HG03196 (cell line): ENCODE results near the gene LLGL2.

ENCODE experiments used
- ATAC-seq: cut with Tn5 transposase; IDR thresholded peaks from one replicate; pipeline ENCODE4 v1.9.1; 2021; ENCODE audit not compliant: unreplicated experiment

LLGL2 gene

DNA sequence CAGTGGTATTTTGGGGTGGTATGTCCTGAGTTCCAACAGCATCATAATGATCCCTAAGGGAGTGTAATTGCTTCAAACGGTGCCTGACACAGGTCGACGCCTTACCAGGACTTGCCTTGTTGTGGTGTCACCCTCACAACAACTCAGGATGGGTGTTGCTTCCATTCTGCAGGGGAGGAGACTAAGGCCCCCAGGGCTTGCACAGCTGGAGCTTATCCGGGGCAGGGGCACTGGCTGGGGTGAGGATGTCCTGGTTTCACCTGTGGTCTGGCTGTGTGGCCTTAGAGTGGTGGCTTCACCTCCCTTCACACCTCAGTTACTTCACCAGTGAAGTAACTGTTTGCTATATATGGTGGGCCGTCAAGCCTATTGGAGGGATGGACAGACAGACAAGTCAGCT is 23.3 kb downstream of the LLGL2 start:
- no peak for ATAC-seq

DNA sequence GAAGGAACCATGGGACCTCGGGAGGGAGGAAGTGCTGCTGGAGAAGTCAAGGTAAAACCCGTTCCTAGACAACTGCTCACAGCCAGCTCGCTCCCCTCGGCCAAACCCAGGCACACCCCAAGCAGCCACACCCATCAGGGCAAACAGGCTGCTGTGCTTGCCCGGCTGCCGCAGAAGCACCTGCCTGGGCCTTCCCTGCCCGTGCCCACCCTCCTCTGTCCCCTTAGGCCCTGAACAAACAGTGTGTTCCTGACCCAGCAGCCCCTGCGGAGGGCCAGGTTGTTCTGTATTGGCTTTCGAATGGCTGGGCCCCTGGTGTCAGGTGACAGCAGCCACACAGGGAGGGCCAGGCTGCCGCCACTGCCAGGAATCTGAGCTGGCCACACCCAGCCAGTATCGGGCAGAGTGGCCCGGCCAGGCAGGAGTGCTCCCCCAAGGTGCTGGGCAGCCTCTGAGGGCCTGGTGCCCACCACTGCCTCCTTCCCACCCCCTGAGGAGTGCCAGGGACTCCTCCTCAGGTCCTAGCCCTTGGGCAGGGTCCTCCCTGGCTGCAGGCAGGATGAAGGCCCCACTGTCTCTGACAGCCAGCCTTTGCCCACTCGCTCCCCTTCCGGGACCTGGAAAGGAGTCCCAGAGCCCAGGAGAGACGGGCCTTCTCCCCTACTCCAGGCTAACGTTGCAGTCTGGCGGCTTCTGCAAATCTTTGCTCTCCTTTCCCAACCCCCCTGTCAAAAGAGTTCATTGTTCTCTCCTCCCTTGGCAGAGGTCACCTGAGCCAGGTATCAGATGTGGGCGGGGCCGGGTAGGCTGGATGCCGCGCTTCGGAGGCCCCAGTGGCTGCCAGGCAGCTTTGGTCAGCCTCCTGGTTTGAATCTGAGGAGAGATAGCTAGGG is 24.0 kb downstream of the LLGL2 start:
- no peak for ATAC-seq

DNA sequence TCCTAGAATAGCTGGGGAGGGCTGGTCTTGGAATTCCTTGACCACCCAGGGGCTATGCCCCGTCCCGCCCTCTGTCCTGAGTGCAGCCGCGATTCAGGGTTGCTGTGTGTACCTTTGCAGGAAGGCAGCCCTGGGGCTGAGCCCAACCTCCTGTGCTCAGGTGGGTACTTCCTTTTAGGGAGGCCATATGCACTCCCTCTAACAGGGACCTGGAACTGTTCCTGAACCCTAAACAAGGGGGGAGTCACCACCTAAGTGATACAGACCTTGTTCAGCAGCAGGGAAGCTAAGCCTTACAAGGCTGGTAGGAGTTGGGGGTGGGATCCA is 24.6 kb downstream of the LLGL2 start:
- no peak for ATAC-seq

DNA sequence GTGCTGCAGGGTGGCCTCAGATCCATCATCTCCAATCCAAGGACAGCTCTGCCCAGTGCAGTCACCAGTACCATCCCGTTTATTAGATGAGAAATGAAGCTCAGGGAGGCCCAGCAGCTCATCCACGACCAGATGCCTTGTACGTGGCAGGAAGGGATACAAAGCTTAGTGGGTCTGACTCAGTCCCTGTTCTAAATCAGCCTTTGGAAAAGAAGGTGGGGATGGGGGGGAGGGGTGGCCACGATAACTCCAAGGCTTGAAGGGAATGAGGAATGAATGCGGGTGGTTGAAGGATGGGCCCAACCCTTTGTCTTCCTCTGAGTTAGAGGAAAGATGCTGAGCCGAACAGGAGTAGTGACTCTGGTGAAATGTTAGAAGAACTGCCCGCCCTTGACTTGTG is 25.8 kb downstream of the LLGL2 start:
- ATAC-seq: no peak

DNA sequence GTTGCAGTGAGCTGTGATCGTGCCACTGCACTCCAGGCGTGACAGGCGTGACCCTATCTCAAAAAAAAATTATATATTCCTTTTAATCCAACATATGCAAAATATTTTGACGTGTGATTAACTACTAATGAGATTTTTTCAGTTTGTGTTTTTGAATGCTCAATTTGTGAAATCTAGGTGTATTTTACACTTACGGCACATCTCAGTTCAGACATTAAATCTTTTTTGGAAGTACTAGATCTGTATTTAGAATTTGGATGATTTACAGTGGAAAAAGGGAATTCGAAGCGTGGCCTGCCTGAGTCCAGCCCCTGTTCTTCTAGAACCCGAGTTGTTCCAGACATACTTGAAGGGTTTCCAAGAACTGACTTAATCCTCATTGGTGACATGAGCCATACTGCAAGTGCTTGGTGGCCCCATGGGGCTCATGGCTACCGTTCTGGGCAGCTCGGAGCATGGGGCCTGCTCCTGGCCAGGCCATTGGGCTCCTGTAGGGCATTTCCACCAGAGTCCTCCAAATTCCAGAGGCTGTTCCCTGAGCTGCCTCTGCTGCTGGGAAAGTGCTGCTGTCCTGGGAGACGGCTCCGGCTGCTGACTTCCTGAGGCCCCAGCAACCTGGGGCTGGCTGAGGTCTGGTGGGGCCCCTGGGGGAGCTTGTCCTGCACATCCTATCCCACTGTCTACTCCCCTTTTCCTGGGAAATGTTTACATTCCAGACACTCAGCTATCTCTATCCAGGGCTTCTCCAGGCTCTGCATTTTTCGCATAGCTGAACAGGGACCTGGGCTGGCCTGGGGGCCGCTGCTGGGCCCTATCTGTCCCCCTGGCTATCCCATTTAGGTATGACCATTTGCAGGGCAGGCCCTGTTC is 27.2 kb downstream of the LLGL2 start:
- ATAC-seq: no peak

DNA sequence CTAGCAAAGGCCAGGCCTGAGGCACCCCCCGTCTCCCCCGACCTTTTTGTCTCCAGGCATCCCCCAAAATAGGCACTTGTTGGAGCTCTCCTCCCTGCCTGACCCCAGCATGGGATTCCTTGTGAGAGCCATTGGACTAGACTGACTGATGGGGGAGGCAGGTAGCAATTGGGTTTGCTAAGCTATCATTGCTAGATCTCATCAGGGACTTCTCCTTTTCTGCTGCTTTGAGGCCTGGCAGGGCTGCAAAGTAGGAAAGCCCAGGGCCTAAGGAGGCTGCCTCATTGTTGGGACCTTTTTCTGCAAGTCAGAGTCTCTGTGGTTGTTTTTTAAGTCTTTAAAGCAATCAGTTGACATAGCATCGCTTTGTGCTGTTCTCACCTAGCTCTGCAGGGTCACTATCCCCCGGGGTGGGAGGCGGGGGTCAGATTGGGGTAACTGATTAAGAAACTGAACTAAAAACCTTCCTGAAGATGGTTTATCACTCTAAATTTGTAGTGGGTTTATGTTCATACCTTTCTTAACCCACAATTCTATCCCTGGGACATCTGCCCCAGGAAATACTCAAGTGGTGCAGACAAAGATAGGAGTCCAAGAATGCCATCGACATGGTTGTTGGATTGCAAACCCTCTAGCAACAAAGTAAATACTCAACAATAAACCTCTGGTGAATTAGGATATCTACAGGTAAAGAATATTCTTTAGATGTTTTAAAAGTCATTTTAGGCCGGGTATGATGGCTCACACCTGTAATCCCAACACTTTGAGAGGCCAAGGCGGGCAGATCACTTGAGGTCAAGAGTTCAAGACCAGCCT is 28.0 kb downstream of the LLGL2 start:
- no peak for ATAC-seq

DNA sequence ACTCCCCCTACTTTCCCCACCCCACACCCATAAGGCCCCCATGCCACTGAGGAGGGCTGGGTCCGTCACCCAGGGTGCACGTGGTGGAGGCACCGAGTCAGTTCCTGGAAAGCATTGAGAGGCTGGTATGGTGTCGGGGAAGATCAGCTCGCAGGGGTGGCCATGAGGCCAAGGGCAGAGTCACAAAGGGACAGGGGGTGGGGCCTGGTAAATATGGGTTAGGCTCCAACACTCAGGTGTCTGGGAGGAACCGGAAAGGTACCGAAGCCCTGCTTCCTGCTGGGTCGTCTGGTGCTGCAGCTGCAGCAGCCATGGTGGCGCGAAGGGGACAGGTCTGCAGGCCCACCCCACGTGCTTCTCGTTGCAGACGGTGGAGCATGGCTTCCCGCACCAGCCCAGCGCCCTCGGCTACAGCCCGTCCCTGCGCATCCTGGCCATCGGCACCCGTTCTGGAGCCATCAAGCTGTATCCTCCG is 30.2 kb downstream of the LLGL2 start:
- ATAC-seq: no peak

DNA sequence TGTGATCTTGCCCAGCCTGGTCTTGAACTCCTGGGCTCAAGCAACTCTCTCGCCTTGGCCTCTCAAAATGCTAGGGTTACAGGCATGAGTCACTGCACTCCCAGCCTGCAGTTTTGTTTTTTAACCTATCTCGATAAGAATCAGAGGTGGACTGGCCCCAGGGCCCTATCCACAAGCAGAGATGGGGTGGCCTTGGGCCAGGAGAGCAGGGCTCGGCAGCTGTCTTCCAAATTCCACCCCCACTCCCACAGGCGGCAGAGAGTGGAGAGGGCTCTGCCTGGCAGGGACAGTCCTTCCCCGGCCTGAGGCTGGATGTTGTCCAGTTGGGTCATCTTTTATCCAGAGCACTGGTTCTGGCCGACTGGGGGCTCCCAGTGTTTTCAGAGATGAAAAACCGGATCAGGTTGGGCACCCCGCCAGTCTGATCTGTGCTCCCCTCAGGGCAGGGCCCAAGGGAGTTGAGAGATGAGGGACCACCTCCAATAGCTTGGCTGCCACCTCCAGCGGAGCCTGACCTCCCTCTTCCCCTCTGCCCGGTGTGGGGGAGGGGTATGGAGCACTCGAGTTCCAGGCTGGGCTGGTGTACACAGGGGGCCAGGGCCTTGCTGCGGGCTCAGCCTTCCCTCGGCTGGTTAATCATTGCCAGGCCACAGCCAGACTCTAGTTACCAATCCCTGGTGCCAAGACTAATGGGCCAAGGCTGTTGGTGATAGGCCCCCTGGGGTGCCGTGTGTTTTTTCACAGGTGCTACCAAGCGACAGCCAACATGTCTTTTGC is 31.8 kb downstream of the LLGL2 start:
- ATAC-seq: no peak

DNA sequence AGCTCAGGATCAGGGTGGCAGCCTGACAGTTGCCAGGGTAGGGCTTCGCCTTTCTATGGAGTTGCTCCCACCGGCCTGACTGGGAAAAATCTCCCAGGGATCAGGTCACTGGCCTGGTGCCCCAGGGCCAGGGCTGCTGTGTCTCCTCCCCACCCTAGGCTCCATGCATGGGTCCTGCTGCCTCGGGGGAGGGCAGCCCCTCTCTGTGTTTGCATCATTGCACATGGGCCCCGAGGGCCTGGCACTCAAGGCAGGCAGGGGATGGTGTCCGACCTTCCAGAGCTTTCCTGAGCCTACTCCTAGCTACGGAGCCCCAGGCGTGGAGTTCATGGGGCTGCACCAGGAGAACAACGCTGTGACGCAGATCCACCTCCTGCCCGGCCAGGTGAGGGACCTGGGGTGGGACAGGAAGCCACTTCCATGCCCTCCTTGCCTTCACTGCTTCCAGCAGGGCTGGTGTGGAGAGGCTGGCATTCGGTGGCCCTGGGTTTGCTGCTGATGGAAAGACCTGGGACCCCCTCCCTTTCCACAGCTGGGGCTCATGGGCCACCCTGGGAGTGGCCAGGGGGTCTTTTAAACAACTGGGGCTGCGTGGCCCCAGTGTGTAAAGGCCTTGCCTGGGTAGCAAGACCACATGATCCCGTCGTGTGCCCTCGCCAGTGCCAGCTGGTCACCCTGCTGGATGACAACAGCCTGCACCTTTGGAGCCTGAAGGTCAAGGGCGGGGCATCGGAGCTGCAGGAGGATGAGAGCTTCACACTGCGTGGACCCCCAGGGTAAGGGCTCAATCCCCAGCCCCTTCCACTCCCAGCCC is 32.6 kb downstream of the LLGL2 start:
- ATAC-seq: no peak

DNA sequence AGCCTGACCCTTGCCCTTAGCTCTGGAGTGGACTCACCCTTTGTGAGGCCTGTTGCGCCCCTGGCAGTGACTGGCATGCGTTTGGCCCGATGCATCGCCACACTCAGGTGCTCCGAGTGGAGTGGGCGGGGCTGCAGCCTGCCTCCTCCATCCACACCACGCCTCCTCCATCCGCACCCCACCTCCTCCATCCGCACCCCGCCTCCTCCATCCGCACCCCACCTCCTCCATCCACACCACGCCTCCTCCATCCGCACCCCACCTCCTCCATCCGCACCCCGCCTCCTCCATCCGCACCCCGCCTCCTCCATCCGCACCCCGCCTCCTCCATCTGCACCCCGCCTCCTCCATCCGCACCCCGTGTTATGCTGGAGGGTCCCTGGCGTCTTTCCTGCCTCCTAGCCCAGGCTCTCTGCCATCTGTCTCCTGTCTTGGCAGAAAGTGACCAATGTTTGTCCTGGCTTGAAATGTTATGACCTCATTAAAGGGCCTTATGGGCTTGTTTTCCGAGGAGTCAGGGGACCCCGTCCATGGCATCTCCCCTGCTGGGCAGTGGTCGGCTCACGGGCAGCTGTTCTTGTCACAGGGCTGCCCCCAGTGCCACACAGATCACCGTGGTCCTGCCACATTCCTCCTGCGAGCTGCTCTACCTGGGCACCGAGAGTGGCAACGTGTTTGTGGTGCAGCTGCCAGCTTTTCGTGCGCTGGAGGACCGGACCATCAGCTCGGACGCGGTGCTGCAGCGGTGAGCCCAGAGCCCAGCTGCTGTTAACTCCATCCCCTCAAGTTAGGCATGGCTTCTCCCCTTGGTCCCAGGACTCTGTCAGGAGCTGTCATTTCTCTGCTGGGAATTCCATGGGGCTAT is 33.4 kb downstream of the LLGL2 start:
- ATAC-seq: no peak

DNA sequence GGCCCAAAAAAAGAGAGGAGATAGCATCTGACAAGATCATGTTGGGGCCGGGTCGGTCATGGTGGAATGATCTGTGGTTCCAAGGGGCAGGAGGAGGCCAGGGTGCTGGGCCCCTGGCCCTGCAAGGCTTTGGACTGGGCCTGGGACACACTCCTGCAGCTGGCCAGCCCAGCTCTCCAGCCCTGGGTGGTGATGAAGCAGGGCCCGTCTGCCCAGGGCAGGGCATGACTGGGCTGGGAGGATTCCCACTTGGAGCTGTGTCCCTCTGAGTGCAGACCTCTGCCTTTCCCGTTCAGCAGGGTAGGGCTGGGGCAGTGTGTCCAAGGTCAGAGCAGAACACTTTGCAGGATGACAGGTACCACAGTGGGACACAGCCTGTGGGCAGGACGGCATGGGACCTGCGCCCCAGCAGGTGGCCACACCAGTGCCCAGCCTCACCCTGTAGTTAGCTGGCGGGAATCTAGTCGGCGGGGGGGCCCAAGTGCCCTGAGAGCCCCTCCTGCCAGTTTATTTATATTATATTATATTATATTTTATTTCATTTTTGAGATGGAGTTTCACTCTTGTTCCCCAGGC is 34.5 kb downstream of the LLGL2 start:
- ATAC-seq: no peak

DNA sequence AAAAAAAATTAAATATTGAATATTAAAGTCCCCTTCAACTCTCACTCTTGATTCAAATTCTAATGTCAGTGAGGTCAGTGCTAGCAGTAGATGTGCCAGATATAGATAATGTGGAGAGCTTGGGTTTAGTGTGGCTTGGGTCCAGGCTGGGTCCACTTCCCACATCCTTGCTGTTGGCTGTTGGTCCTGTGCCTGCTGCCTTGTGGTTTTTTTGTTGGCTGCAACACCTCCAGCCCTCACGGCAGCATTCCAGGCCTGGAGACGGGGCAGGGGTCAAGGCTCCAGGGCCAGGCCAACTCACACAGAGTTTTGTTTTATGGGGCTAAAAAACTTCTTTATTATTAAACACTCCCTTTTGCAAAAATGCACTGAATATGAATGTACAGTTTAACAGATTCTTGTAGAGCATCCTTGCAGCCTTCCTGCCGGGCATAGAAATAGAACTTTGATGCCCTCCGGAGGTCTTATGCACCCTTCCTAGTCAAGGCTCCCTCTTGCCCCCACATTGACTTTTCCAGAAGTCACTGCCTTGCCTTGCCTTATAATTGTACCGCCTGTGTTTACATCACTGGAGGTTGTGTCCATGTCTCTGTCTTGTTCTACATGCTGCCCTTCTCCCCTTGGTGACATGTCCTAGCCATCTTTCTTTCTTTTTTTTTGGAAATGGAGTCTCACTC is 36.6 kb downstream of the LLGL2 start:
- no peak for ATAC-seq

DNA sequence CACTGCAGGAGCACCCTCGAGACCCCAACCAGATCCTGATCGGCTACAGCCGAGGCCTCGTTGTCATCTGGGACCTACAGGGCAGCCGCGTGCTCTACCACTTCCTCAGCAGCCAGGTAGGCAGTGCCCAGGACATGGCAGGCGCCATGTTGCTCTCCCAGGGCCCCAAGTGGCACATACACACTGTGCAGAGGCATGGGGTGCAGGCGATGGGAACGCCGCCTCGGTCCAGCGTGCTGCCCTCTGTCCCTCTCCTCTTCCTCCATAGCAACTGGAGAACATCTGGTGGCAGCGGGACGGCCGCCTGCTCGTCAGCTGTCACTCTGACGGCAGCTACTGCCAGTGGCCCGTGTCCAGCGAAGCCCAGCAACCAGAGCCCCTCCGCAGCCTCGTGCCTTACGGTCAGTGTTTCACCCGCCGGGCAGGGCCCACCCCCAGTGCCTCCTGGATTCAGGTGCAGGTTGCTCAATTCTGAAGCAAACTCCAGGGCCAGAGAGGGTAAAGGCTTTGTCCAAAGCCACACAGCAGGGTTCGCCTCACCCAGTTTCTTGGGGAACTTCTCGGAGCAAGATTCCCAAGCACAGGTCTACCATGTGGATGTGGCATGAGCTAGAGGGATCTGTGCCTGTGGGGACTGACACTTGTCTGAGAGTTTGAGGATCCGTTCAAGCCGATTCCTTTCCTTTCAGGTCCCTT is 37.7 kb downstream of the LLGL2 start:
- ATAC-seq: no peak

DNA sequence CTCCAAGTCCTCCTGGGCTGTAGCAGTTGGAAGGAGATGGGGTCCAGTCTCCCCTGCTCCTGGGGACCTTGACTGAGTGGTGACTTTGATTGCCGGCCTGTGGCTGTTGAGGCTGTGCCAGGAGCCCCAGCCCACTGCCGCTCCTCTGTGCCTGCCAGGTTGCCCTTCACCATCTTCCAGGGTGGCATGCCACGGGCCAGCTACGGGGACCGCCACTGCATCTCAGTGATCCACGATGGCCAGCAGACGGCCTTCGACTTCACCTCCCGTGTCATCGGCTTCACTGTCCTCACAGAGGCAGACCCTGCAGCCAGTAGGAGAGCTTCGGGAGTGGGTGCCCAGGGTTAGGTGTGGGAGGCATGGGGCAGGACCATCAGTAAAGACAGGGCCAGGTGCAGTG is 38.7 kb downstream of the LLGL2 start:
- no peak for ATAC-seq

DNA sequence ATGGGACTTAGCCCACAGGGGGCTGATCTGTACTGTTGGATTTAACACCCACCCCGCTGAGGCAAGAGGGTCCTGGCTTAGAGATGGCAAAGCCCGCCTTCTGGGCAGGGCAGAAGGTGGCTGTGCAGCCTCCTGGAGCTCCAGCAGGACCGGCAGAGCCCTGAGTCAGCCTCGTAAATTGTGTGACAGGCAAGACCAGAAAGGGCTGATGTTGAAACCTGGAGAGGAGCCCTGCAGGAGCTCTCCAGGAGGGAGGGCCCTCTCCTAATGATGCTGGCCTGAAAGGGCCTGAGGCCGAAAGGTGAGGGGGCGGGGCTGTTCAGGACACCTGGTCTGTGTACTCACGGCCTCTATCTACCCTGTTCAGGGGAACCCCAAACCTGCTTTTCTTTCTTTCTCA is 39.6 kb downstream of the LLGL2 start:
- no peak for ATAC-seq

DNA sequence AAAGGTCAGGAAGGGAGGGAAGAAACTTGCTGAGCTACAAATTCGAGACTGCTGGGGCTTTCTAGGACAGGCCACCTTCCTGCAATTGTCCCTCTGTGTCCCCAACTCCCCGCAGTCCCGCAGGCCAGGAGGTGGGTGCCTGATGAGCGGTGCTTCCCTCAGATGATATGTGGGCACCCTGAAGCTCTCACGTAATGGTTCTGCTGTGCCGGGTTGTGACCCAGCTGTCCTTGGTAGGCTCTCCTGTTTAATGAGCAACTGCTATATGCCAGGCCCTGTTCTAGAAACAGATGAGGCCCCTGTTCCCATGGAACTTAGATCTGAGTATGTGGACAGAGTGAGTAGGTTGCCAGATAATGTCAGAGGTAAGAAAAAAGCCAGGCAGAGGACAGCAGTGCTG is 40.1 kb downstream of the LLGL2 start:
- no peak for ATAC-seq

DNA sequence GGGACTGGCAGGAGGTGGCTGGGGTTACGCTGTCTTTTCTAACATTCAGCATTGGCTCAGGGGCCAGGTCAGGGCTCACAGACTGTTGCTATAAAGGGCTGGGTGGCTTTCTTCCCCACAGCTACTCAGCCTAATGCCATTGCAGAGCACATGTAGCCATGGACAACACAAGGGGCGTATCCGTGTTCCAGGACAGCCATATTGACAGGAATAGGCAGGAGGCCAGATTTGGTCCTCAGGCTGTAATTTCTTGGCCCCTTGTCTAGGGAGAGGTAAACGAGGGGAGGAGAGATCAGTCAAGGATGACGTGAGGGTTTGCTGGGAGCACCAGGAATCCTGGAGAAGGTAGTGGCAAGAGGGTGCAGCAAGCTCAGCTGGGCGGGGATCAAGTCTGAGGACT is 40.9 kb downstream of the LLGL2 start:
- no peak for ATAC-seq
